Measurements from ENCODE around the gene TESK2.

Gene TESK2

DNA sequence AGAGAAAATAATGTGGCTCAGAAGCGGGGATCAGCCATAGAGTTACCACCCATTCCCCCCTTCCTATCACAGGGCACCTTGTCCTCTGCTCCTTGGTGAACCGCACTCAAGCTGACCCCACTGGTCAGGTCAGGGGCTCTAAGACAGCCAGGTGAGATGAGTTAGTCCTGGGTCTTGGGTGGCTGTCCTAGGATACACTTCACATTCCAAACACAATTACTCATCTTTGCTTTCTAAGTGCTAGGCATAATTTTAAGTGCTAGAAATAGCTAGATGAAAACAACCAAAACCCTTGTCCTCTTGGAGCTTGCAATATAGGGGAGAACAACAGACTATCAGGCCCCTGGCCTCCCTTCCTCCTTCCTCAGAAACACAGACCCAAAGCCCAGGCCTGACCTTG is 142.9 kb downstream of the TESK2 start:
- Histone ChIP-seq H3K4me1 (ENCODE audit: insufficient read depth, low read length) (no peaks in the 10 kb centered on the region), H3K9me3 (ENCODE audit: control insufficient read depth, insufficient read depth, low read length) (no peaks in the 10 kb centered on the region), H3K9ac (ENCODE audit: low read depth, low read length) (no peak overlapping the region), H3K36me3 (ENCODE audit: insufficient read depth, low read length) (peaks cover 13% of the 10 kb centered on the region)

DNA sequence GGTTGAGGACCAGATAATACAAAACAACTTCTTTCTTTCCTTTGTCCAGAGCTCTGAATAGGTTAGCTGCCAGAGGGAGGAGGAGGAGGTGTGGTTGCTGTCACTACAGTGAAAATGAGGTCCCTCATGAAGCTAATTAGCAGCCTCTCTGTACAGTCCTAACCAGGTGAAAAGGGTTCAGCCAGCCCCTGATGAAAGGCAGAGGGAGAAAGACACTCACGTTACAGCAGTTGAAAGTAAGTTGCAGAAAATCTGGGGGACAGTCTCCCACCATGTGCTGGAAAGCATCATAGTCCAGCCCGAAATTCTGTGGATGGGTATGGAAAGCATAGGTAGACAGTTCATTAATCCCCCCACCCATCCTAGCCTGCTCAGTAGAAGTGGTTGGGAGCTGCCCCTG is 144.5 kb downstream of the TESK2 start:
- peaks cover 13% of the 10 kb centered on the region for H3K36me3 ChIP-seq (ENCODE audit: insufficient read depth, low read length)
- no peaks in the 10 kb centered on the region for H3K9me3 ChIP-seq (ENCODE audit: control insufficient read depth, insufficient read depth, low read length)

DNA sequence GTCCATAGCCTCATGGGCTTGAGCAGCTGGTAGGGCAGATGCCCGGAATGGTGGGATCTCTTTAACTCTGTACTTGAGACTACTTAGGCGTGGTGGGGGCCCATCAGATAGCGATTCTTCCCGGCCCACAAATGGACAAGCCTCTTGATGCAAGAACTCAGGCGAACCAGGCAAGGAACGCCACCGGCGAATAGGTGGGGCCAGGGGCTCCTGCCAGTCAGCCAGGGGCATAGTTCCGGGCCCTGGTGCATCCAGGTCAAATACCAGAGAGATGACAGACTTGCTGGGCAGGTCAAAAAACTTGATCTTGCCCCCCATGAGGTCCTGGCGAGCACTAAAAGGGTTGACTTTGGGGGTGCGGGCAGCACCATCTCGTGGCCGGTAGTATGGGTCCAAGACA is 145.9 kb downstream of the TESK2 start:
- H3K9ac ChIP-seq (ENCODE audit: low read depth, low read length): no peak overlapping the region
- peaks cover 4% of the 10 kb centered on the region; the same call in 1 of the 2 replicates for H3K4me1 ChIP-seq (ENCODE audit: insufficient read depth, low read length)
- peaks cover 13% of the 10 kb centered on the region for H3K36me3 ChIP-seq (ENCODE audit: insufficient read depth, low read length)

More for the DNA sequence above, 144.5 kb downstream of the TESK2 start:
- no peaks in the 10 kb centered on the region for H3K4me1 ChIP-seq (ENCODE audit: insufficient read depth, low read length)
- no peak overlapping the region for H3K9ac ChIP-seq (ENCODE audit: low read depth, low read length)

DNA sequence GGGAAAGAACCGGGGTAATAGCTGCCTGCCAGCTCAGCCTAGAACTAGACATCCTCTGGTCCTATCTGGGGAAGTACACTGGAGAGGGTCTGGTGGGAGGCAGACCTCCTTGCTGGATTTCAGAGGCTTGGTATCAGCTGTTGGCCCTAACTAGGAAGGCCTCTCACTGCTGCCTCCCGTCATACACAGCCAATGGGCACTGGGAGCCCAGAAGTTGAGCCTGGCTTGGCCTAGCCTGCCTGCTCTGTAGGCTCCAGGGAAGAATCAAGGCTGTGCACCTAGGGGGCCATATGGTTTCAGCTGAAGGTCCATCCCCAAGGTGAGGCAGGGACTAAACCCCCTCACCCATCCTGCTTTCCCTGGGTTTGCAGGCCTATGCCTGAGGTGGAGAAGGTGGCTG is 146.5 kb downstream of the TESK2 start:
- Histone ChIP-seq H3K36me3 (ENCODE audit: insufficient read depth, low read length) (peaks cover 13% of the 10 kb centered on the region), H3K4me1 (ENCODE audit: insufficient read depth, low read length) (peaks cover 4% of the 10 kb centered on the region; the same call in 1 of the 2 replicates), H3K9ac (ENCODE audit: low read depth, low read length) (no peak overlapping the region)

More for the DNA sequence above, 145.9 kb downstream of the TESK2 start:
- no peaks in the 10 kb centered on the region for H3K9me3 ChIP-seq (ENCODE audit: control insufficient read depth, insufficient read depth, low read length)

DNA sequence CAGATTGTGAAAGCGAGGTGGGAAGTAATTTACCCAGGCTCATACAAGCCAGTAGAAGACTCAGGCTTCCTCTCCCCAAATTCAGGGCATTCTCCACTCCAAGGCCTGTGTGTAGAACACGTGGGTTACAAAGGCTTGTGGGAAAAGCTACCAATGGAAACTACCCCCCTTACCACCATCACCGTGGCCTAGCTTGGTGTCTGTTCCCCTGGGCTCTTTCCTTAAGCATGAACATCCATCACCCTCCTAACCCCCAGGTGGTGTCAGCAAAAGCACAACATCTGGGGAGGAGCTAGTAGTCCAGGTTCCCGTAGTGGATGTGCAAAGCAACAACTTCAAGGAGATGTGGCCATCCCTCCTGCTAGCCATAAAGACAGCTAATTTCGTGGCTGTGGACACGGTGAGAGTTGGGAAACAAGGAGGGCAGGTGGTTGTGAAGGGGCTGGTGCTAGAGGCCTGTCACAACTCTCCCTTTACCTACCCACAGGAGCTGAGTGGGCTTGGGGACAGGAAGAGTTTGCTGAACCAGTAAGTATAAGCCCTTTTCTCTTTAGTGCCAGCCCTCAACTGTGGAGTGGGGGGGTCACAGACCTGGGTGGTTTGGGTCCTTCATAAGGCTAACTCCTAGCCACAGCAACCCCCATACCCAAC is 150.0 kb downstream of the TESK2 start:
- Histone ChIP-seq H3K4me1 (ENCODE audit: insufficient read depth, low read length) (peaks cover 4% of the 10 kb centered on the region), H3K36me3 (ENCODE audit: insufficient read depth, low read length) (peaks cover 9% of the 10 kb centered on the region), H3K9me3 (ENCODE audit: control insufficient read depth, insufficient read depth, low read length) (no peaks in the 10 kb centered on the region), H3K9ac (ENCODE audit: low read depth, low read length) (peak overlapping the region; percentile 81)

More for the DNA sequence above, 146.5 kb downstream of the TESK2 start:
- H3K9me3 ChIP-seq (ENCODE audit: control insufficient read depth, insufficient read depth, low read length): no peaks in the 10 kb centered on the region

DNA sequence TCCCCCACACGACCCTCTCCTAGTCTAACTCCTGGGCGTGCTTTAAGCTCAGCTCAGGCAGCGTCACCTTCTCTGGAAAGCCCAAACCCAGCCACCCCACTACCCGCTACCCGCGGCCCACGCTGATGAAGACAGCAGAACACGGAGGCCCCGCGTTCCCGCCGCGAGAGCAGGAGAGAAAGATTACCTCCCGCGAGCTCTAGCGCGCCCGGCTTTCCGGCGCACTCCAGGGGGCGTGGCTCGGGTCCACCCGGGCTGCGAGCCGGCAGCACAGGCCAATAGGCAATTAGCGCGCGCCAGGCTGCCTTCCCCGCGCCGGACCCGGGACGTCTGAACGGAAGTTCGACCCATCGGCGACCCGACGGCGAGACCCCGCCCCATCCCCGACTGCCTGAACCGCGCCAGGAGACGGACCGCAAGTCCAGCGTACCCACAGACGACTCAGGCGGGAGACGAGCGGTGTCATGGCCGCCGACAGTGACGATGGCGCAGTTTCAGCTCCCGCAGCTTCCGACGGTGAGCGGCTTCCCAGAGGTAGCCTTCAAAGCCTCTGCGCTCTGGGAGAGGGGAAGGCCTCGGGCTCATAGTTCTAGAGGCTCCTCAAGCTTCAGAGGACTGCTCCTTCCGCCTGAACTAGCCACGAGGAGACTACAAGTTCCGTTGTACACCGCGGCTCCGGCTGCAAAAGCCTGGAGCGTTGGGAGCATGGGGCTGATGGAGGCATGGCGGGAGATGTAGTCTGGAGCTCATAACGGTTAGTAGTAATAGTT is 151.0 kb downstream of the TESK2 start, which contains the start of the genes MUTYH and TOE1:
MUTYH (minus strand) TSS at position 652 of the 770 bp plus-strand sequence. CDS start 5,935 bp downstream, outside the sequence.
TOE1 (plus strand) TSS at position 382 of the 770 bp plus-strand sequence; CDS start at position 465, 83 bp downstream.
- Histone ChIP-seq H3K9ac (ENCODE audit: low read depth, low read length) (peak within 1 kb of the TSS; percentile 81), H3K9me3 (ENCODE audit: control insufficient read depth, insufficient read depth, low read length) (no peaks in the 10 kb centered on the region), H3K4me1 (ENCODE audit: insufficient read depth, low read length) (peaks cover 4% of the 10 kb centered on the region), H3K36me3 (ENCODE audit: insufficient read depth, low read length) (peaks cover 9% of the 10 kb centered on the region)

DNA sequence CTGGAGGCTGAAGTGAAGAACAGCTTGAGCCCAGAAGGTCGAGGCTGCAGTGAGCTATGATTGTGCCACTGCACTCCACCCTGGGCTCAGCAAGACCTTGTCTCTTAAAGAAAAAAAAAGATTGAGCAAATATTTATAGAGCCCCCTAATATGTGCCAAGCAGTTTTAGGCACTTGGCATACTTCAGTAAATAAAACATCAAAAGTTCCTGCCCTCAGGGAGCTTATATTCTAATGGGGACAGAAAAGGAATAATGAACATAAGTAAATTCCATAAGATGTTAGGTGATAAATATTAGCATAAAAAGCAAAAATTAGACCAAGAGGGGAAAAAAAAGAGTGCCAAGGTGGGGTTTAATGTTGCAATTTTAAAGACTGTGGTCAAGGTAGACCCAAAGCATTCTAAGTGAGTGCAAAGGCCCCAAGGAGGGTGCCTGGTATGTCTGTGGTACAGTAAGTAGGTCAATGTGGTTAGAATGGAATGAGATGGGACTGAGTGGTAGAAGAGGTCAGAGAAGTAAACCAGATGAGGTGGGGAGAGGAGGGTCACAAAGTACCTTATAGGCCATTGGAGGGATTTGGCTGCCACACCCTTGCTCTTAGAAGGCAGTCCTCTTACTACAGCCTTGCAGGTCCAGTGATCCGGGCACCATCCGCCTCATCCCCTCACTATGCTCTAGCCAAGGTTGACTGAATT is 153.2 kb downstream of the TESK2 start:
- no peaks in the 10 kb centered on the region for H3K9me3 ChIP-seq (ENCODE audit: control insufficient read depth, insufficient read depth, low read length)
- peaks cover 4% of the 10 kb centered on the region for H3K4me1 ChIP-seq (ENCODE audit: insufficient read depth, low read length)
- H3K36me3 ChIP-seq (ENCODE audit: insufficient read depth, low read length): peaks cover 6% of the 10 kb centered on the region
- H3K9ac ChIP-seq (ENCODE audit: low read depth, low read length): no peak overlapping the region

DNA sequence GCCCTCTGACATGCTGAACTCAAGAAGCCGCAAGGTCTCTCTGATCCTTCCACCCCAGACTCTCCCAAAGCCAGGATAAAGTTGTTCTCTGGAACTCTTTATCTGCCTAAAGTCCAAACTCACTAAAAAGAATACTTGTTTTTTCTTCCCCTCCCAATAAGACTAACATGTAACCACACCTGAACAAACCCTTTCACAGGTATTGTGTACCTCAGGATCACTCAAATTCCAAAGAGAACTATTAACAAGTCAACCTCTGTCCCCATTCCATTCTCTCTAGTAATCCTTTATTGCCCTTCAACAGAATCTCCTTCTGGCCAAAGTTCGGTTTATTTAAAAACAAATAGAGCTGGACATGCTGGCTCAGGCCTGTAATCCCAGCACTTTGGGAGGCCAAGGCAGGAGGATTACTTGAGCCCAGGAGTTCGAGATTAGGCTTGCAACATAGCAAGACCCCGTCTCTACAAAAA is 155.1 kb downstream of the TESK2 start:
- peaks cover 1% of the 10 kb centered on the region for H3K4me1 ChIP-seq (ENCODE audit: insufficient read depth, low read length)
- H3K9ac ChIP-seq (ENCODE audit: low read depth, low read length): no peak overlapping the region
- no peaks in the 10 kb centered on the region for H3K9me3 ChIP-seq (ENCODE audit: control insufficient read depth, insufficient read depth, low read length)
- H3K36me3 ChIP-seq (ENCODE audit: insufficient read depth, low read length): peaks cover 6% of the 10 kb centered on the region

DNA sequence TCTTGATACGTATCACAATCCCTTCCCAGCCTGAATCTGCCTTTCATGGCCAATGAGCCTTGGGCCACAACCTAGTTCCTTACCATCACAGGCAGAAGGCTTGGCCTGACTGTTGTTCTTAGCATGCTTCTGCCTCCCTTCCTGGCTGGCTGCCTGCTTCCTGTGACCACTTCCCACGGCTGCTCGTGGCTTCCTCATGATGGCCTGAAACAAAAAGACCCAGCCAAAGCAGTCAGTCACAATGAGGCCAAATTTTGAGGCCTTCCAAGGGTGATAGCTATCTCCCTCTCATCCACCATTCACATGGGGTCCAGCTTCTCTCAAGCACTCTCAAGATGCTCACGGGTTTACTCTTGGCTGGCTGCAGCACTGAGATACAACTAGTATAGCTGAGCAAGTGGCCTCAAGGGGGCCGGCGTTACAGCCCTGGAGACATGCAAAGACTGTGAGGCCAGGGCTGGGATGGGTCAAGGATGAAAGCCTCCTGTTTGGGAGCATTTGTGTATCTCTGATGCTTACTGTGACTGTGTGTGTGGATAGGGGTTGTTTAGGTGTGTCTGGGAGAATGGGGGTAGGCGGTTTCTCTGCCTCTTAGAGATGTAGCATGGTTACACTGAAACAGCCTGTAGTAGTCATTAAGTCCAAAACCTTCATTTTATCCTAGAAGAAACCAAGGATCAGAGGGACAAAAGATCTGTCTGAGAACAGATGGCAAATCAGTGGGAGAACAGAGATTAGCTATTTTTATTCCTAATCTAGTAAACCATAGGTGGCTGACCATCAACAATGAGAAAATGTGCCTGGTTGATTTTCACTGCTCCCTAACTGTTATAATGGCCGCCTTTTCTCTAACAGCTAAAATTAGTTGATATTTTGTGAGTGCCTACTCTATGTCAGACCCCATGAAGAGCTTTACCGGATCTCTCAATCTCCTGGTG is 156.4 kb downstream of the TESK2 start:
- no peak overlapping the region for H3K9ac ChIP-seq (ENCODE audit: low read depth, low read length)
- H3K4me1 ChIP-seq (ENCODE audit: insufficient read depth, low read length): no peaks in the 10 kb centered on the region; the same call in none of the 2 replicates
- no peaks in the 10 kb centered on the region for H3K9me3 ChIP-seq (ENCODE audit: control insufficient read depth, insufficient read depth, low read length)
- H3K36me3 ChIP-seq (ENCODE audit: insufficient read depth, low read length): peaks cover 6% of the 10 kb centered on the region

DNA sequence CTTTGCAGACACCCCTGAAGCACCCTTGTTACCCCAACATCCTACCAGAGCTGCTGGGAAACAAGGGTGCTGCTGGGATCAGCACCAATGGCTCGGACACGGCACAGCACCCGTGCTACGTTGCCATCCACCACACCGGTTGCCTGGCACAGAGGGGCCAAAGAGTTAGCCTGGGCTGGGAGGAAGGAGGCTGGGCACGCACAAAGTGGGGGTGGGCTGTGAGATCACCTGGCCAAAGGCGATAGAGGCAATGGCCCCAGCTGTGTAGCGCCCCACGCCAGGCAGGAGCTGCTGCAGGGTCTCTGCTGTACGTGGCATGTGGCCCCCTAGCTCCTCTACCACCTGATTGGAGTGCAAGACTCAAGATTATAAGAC is 158.6 kb downstream of the TESK2 start:
- Histone ChIP-seq H3K9me3 (ENCODE audit: control insufficient read depth, insufficient read depth, low read length) (no peaks in the 10 kb centered on the region), H3K9ac (ENCODE audit: low read depth, low read length) (no peak overlapping the region), H3K36me3 (ENCODE audit: insufficient read depth, low read length) (peaks cover 6% of the 10 kb centered on the region; the same call in 1 of the 2 replicates), H3K4me1 (ENCODE audit: insufficient read depth, low read length) (peaks cover 10% of the 10 kb centered on the region)

DNA sequence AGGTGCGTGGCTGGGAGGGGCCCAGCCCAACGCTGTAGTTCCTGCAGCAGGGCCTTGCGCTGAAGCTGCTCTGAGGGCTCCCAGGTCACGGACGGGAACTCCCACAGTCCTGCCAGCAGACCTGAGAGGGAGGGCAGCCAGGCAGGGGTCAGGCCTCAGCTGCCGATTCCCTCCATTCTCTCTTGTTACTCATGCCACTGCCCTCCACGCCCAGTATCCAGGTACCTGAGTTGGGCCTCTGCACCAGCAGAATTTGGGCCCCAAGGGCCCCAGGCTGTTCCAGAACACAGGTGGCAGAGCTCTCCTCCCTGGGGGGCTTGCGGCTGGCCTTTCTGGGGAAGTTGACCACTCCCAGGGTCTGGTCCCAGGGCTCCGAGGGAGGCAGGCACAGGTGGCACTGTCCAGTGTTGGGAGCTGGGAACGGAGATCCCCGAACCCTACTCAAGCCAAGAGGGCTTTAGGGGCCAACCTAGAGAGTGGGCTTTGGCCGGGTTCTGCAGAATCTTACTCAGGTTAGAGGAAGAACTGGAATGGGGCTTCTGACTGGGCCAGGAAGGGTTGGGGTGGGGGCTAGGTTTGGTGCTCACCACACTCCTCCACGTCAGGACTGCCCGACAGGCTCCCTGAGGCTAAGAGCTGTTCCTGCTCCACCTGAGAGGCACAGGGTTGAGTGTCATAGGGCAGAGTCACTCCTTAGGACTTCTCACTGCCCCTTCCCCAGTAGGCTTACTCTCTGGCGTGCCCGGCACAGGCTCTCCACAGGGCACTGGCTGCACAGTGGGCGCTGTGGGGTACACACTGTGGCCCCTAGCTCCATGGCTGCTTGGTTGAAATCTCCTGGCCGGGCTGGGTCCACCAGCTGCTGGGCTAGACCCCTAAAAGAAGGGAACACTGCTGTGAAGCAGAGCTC is 159.3 kb downstream of the TESK2 start:
- peaks cover 6% of the 10 kb centered on the region; the same call in 1 of the 2 replicates for H3K36me3 ChIP-seq (ENCODE audit: insufficient read depth, low read length)

DNA sequence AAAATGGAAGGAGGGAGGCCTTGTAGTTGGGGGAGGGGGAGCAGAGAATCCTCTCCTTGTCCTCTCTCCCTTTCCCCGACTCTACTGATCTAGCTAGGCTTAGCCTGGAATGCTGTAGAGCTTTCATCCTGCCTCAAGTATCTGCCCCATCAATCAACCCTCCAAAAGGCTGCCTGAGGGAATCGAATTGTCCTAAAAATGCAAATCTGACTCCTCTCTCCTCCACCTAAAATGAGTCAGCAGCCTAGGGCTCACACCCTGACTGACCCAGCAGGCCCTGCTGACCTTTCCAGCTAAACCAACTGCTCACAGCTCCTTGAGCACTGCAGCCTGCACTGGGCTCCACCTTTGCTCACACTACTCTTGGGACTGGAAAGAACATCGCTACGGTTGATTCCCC is 161.5 kb downstream of the TESK2 start:
- no peaks in the 10 kb centered on the region for H3K9me3 ChIP-seq (ENCODE audit: control insufficient read depth, insufficient read depth, low read length)
- peak overlapping the region; percentile 49; the same call in 1 of the 2 replicates for H3K9ac ChIP-seq (ENCODE audit: low read depth, low read length)
- peaks cover 6% of the 10 kb centered on the region; the same call in 1 of the 2 replicates for H3K36me3 ChIP-seq (ENCODE audit: insufficient read depth, low read length)
- H3K4me1 ChIP-seq (ENCODE audit: insufficient read depth, low read length): peaks cover 16% of the 10 kb centered on the region; the same call in 1 of the 2 replicates

More for the DNA sequence above, 159.3 kb downstream of the TESK2 start:
- H3K9ac ChIP-seq (ENCODE audit: low read depth, low read length): no peak overlapping the region
- no peaks in the 10 kb centered on the region for H3K9me3 ChIP-seq (ENCODE audit: control insufficient read depth, insufficient read depth, low read length)
- H3K4me1 ChIP-seq (ENCODE audit: insufficient read depth, low read length): peaks cover 10% of the 10 kb centered on the region

Data from ES-I3 (cell line).